NCI-H2196 (cell line): Measurements from ENCODE around the gene MACROD2.
"Not testable (repeated sequence)": the region's sequence is repeated elsewhere in the genome, so short reads cannot be mapped to it uniquely, and the experiment has no call there.

ENCODE experiments used
- DNase-seq: peaks from one replicate; lab custom pipeline; 2025; ENCODE audit not compliant: unreplicated experiment; lab: John Stamatoyannopoulos, UW

The MACROD2 gene

GRCh38 chr20:15179781-15180180 is 1184.5 kb downstream of the MACROD2 start:
- no peak for DNase-seq

- DNase-seq: no peak
Measured at GRCh38 chr20:15185322-15185721, 1190.0 kb downstream of the MACROD2 start.

GRCh38 chr20:15185913-15186312 is 1190.6 kb downstream of the MACROD2 start:
- no peak for DNase-seq

GRCh38 chr20:15187612-15188011 is 1192.3 kb downstream of the MACROD2 start:
- no peak for DNase-seq

DNA sequence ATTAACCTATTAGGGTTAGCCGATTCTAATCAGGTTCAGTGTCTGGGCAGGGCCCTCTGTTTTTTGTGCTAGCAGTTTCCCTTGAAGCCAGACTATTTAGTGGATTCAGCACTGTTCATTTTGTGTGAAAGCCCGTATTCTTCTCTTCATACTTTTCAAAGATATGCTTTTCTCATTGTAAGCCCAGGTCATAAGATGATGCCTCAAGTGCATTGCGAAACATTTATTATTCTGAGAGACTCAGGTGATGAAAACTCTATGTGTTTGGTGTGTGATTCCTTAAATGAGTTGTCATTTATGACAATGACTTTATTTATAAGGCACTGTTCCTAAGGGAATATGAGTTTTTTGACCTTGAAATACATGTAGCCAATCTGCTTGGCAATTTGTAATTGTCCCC is 1193.1 kb downstream of the MACROD2 start:
- no peak for DNase-seq

- no peak for DNase-seq
Measured at GRCh38 chr20:15191082-15191723, 1195.9 kb downstream of the MACROD2 start.

GRCh38 chr20:15195378-15195777 is 1200.1 kb downstream of the MACROD2 start:
- DNase-seq: no peak

DNA sequence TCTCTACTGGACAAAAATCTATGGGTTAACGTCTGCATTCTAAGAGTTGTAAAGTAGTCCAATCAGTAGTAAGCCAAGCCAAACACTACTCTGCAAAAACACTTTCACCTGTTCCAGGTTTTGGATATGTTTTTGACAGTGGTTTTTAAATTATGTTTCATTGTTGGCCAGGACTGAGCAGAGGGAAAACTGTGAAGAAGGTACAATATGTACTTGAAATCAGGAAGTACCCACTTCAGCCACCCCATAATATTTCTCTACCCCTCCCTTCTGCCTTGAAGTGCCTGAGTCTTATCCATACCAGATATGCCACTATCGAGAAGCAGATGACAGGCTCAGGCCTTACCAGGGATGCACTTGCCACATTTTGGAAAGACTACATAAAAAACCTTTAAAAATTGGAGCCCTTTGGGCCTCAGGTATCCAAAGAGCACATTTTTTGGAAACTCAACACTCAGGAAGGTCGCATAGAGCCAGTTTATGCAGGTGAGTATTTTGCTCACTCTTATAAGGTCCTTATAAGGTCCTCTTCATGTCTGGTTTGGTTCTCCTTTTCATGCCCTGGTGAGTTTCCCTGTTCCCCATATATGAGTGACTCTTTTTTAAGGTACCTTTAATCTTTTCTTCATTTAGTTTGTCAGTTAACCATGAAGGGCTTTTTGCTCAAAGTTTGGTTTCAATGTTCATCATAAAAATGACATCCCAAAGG is 1201.4 kb downstream of the MACROD2 start:
- DNase-seq: peak; percentile 57

GRCh38 chr20:15198017-15198416 is 1202.7 kb downstream of the MACROD2 start:
- DNase-seq: not testable (repeated sequence)

DNA sequence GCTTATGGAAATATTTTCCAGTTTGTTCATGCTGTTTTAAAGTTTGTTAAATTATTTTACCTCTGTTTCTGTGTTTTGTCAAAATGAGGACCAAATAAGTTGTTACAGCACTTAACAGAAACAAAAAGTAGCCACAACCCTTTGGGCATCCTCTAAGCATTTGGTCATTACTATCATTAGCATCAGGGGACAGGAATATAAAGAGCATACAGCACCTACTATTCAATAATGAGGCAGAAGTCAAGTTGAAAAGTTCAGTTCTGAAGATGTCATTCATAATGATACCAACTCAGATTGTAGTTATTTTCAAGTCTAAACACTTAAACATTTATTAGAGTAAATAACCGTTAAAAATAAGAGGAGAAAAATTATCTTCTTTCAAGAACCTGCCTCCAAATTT is 1204.4 kb downstream of the MACROD2 start:
- no peak for DNase-seq

- DNase-seq: no peak
Measured at GRCh38 chr20:15200147-15200565, 1204.8 kb downstream of the MACROD2 start.

- no peak for DNase-seq
Measured at GRCh38 chr20:15201602-15202001, 1206.3 kb downstream of the MACROD2 start.

DNA sequence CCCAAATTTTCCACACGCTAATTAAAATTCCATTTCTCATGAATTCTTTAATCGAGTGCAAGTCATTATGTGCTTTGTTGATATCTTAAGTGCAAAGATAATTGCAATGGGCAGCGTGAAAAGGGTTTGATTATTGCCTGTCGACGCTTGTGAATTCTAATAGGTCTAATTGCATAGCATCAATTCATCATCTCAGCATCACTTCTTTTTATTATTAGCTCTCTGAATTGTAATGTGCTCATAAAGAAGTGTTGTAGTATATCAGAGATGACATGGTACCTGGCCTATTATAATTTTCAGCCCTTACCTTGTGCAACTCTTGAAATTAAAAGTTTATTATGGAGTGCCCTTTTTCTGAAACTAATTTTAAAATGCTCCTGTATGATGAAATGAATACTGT is 1208.9 kb downstream of the MACROD2 start:
- DNase-seq: no peak

GRCh38 chr20:15205028-15205427 is 1209.7 kb downstream of the MACROD2 start:
- DNase-seq: no peak

- DNase-seq: no peak
Measured at GRCh38 chr20:15205719-15206118, 1210.4 kb downstream of the MACROD2 start.

DNA sequence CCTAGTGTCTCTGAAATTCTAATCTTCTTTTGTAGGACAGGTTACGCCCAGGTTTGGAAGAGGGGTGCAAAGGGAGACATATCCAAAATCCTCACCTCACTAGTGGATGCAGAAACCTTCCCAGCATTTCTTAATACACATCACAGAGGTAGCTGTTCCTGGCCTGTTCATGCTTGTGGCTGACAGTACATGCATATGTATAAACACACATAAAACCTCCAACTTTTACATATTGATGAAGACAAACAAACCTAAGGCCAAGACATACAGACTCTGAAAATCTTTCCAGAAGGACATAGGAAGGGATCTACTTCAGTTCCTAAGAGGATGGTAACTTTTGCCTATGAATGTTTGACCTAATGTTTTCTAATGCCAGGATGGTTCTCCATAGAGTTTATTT is 1214.2 kb downstream of the MACROD2 start:
- no peak for DNase-seq

DNA sequence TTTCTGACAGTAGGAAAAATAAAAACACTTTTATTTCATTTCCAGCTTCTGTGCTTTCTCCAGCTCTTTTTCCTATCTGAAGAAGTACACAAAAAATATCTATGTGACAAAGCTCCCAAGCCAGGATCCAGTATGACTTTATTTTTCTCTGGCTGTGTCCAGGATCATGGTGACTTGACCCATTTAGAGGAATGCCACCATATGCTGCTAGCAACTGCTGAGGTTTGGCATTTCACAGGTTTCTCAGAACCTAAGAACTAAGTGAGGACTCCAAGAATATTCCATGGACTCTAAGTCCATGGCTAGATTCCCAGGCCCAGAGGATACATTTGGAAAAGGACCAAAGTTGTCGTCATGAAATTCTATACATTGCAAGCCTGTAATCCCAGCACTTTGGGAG is 1218.7 kb downstream of the MACROD2 start:
- no peak for DNase-seq

DNA sequence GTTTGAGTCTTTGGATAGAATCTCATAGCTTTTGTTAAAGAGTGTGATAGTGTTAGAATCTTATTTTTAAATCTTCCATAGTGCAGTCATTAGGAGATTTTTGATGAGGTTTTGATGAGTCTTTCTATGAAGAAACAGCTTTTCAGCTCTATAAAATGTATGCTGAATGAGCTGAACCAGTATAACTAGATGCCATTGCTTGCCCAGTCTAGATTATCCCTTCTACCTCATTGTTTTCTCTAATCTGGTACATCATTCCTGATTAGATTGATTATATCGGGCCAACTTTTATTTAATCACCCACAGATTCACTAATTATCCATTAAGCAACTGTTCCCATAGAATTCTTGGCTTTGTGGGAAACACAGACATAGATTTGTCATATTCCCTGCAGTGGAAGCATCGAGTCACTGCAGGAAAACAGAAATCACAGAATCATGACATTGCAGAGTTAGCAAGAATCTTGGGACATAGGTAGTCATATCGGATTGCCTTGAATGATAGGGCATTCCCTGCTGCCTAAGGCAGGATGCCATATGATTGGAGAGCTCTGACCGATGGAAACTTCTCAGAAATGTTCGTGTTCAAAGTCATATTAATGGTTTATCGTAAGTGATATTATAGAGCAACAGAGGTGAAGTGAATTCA is 1224.8 kb downstream of the MACROD2 start:
- no peak for DNase-seq

GRCh38 chr20:15220778-15221565 is 1225.7 kb downstream of the MACROD2 start:
- no peak for DNase-seq

DNA sequence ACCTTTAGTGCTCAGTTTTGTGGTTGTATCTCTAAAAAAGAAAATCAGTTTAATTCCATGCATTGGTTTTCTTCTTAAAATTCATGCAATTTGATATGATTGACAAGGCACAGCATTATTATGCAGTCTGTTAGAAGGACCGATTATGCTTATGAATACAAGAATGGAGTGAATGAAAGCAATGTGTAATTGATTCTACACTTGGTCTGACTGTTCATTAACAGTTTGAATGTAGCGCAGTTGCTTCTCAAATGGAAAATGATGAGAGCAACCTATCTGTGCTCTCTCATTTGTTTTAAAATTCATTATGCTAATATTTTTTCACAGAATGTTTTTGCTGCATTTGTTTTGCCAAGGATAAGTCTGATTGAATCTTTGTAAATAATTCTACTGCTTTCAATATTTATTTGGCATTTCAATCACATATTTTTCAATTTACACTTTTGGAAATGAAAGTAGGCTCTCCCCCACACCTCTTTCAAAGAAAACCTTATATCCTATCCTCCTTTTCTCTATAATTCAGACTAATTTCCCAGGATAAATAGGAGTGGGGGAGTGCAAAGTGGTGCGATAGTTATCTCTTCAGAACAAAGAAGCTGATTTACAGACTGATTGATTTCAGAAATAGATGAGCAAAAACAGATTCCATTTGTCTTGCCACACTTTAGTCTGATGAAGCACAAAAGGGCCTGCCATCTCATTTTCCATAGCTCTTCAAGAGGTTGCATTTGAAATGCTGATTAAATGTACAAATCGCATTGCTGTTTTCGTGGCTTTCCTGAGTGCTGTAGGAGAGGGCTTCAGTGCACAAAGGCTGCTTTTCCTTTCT is 1227.4 kb downstream of the MACROD2 start:
- no peak for DNase-seq

- no peak for DNase-seq
Measured at GRCh38 chr20:15224199-15224598, 1228.9 kb downstream of the MACROD2 start.
